NOMO-1 treated with DMSO at 0.1 percent for 48 hours (cell line): ENCODE results near the gene GFY.
A peak's percentile ranks its signal among the peaks of the same experiment; 100 is the strongest.

Experiments
- DNase-seq: peaks from one replicate; lab custom pipeline; 2025; ENCODE audit not compliant: unreplicated experiment; lab: John Stamatoyannopoulos, UW

The GFY gene

DNA sequence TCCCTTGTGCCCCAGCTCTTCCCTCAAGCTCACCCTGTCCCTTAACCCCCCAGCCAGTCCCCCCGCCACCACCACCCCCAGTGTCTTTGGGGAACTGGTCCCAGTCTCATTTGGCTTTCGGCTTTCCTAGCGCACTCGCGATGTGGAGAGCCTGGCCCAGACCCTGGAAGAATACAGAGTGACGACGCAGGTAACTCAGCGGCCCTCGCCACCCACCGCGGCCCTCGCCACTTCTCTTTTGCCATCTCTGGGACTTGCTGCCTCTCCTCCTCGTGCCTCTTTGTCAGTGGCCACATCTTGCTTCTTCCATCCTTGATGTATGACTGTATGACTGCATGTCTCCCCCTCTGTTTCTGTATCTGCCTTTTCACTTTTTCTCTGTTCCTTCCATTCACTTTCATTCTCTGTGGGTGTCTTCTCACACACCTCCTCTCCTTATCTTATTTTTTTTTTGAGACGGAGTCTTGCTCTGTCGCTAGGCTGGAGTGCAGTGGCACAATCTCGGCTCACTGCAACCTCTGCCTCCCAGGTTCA is 17.6 kb upstream of the GFY start:
- no peak for DNase-seq

DNA sequence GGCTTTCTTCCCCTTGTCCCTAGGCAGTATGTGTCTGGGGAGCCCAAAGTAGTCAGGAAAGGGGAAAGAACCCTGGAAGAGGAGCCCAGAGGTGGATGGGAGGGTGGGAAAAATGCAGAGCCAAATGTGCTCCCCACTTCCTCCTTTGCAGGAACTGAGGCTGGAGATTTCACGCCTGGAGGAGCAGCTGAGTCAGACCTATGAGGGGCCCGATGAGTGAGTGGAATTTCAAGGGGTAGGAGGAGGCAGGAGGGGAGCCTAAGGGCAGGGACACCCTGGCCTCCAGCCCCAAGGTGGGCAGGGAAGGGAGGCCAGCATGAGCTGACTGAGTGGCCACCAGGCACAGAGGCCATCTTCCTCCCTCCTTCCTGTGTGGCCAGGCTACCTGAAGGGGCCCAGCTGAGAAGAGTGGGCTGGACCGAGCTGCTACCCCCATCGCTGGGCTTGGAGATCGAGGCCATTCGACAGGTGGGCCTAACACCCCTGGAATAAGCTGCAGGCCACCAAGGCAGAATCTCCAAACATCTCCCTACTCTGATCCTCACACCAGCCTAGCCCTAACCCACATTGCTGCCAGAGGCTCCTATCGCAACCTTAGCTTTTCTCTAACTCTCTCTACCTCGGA is 16.3 kb upstream of the GFY start:
- no peak for DNase-seq

DNA sequence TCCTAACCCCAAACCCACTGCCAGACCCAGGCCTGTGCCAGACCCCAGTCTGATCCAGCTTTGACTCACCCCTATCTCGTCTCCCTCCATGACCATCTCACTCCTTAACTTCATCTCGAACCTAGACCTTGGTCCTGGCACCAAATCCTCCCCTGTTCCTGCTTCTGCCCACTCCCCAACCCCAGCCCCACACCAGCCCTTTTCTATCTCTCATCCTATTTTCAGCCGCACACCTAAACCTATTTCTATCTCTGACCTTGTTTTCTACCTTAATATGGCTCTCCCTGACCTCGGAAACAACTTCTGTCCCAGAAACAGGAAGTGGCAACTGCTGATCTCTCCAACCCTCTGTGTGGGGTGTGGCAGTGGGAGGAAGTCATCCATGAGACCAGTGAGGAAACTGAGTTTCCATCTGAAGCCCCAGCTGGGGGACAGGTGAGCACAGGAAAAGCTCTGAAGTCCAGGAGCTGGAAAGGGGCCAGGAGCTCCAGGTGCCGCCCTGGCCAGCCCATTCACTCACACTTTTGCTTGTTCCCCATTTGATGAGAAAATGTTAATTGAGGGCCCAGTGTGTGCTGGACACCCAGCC is 15.7 kb upstream of the GFY start:
- peak; percentile 79 for DNase-seq

DNA sequence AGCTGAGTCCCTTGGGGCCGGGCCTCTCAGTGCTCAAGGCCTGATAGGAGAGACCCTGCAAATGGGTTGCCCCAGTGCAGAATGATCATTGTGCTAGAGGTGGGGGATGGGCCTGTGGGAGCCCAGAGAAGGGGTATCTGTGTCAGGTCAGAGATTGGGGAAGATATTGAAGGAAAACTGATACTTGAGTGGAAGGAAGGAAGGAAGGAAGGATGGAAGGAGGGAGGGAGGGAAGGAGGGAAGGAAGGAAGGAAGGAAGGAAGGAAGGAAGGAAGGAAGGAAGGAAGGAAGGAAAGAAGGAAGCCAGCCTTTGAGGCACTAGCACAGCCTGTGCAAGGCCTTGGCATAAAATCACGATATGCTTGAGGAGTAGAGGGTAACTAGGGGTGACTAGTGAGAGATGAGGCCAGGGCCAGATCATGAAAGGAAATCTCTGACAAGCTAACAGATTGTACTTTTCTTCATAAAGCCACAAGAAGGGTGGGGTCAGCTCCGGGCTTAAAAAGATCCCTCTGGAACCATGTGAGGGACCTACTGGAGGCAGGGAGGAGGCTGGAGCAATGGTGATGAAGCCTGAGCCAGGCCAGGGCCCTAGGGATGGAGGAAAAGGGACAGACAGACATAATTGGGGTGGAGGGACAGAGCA is 13.4 kb upstream of the GFY start:
- DNase-seq: no peak

DNA sequence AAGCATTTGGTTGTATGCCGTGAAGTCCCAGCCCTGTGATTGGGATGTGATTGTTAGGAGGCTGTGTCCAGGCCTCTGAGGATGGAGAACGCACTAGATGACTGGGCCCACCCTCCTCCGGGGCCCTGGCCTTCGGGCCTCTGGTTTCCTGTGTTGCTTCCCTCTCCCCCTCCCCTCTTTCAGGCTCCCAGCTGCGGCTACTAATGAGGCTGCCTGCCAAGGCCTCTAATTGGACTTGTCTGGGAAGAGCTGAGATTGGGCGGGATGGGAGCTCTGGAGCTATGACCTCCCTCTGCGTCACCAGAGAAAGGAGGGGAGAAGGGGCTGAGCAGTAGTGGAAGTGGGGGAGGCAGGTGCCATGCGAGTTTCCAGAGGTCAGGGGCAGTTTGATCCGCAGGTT is 11.8 kb upstream of the GFY start:
- DNase-seq: no peak

DNA sequence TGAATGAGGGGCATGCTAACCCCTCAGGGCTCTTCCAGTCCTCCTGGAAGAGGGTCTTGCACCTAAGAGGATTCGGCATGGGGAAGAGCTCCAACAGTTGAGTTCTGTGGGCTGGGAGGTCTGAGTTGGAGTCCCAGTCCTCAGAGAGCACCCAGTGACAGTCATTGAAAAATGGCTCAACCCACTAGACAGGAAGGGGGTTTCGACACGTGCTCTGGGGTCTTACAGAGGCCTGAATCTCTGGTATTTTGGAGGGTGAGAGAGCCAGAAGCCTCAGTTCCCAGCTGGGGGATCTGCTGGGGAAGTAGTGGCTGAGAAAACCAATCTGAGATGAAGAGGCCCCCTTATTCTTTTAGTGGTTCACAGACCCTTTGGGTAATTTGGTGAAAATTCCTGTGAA is 10.9 kb upstream of the GFY start:
- no peak for DNase-seq

DNA sequence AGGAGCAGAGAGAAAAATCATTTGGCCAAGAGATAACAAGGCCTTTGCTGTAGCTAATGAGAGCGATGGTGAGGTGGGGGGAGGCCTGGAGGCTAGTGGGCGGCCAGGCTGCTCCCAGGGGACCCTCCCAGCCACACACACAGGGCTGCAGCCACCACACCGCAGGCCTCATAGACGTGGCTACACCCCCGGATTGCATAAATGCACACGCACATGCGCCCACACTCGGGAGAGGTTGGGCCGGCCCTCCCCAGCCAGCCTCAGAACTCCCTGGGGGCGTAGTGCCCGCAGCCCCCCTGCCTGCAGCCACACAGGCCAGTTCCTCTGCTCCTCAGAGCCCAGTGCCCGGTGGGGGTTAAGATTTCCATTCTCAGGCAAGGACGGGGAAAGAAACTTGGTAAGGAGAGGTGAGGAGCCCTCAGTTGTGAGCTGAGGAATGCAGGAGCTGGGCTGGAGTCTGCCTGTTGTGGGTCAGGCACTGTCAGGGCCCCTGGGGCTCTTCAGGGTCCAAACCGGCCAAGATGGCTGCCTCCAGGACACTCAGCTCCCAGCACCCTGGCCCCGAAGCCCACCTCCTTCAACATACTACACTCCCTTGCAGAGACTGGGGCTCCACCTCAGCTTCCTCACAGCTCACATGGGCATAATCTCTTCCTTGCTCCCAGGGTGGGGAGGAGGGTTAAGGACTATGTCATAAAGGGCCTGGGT is 9.9 kb upstream of the GFY start:
- no peak for DNase-seq

DNA sequence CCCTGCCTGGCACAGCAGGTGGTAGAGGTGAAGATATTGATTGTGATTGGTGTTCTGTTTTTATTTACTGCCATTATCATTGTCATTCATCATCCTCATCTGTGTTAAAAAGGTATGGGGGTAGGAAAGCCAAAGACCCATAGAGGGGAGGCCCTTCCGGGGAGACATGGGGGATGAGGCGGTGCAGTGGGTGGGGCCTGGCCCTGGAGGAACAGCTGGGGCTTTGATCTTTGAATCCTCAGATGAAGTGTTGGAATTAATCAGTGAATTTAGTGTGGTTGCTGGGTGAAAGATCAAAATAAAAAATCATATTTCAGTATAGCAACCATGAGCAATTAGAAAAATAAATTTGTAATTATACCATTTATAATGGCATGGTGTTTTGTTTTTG is 9.4 kb upstream of the GFY start:
- no peak for DNase-seq

DNA sequence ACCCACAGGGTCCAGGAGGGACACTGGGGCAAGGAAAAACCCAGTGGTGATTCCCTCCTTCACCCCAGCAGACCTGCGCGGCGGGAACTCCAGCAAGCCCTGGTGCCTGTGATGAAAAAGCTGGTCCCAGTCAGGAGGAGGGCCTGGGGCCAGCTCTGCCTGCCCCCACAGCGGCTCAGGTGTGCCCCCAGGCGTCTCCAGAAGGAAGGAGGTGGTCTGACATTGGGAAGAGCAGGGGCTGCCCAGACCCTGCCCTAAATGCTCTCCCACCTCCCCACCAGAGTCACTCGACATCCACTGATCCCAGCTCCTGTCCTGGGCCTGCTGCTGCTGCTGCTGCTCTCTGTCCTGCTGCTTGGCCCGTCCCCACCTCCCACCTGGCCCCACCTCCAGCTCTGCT is 8.1 kb upstream of the GFY start:
- no peak for DNase-seq

DNA sequence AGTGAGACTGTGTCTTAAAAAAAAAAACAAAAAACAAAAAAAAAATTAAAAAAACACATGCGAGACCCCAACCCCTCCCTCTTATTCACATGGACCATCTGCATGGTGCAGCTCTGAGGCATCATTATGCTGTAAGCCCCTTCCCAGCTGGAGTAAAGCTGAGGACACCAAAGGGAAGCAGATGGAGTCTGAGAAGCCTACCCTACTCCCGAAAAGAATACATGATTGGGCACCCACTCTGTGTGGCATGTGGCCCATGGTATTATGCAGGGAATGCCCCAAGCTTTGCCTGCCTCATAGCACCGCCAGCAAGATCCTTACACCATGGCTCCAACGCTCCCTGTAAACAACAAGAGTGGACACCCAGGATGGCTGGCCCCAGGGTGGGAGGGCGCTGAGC is 6.7 kb upstream of the GFY start:
- no peak for DNase-seq

DNA sequence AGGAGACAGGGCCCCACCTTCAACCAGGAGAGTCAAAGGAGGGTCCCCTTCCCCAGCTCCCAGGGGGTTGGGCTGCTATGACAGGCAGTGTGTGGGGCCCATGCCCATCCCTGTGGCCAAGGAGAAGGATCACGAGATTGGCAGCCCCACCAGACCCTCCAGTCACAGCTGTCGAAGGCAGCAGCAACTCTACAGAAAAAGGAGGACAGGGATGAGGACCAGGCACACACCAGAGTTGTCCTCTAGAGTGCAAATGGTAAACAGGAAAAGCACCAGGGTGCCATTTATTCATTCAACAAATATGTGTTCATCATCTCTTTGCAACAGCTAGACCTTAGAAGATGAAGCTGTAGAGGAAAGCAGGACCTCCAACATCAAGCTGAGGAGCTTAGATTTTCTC is 6.0 kb upstream of the GFY start:
- no peak for DNase-seq

DNA sequence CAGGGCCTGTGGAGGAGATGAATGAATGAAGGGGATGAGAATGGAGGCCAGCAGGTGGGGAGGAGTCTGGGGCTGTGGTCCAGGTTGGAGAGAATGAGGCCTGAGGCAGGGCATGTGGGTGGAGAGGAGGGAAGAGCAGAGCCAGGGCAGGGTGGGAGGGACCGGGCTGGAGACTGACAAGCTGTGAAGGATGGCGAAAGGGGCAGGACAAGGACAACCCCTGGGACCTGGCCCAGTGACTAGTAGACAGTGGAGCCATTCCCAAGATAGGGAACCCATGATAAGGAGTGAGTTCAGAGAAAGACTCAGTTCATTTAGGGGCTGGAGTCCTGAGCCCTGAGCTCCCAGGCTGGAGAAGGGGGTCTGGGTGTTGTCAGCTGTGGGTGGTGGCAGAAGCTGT is 5.0 kb upstream of the GFY start:
- DNase-seq: no peak

DNA sequence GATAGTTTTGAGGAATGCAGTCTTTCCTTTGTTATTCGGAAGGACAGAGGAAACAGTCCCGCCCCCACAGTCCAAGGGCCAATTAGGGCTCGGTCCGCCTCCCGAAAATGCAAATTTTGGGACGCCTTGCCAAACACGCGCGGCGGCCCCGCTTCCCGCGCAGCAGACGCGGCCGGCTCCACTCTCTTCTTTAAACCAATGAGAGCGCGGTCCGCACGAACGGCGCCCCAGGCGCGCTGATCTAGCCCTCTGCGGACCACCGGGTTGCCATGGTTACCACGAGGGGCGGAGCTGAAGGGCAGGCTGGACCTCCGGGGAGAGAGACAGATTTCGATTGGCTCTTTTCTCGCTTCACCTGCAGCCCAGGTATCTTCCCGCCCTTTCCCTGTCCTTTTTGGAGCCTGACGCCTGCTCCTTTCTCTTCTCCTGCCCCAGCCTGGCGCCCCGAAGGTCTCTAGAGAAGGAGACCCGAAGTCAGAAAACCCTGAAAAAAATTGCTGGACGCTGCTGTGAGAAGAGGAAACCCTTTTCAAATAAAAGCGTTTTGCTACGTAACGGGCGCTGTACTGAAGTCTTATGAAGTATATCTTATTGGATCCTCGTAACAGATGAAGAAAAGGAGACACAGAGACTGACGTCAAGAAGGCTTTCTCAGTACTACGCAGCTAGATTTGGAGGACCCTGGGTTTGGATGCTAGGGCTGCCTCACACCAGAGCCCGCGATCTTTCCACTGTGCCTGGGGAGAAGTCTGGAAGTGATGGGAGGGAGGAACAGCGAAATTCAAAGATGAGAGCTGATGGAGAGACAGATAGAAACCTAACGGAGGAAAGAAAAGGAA is 3.9 kb upstream of the GFY start:
- DNase-seq: peak; percentile 56

DNA sequence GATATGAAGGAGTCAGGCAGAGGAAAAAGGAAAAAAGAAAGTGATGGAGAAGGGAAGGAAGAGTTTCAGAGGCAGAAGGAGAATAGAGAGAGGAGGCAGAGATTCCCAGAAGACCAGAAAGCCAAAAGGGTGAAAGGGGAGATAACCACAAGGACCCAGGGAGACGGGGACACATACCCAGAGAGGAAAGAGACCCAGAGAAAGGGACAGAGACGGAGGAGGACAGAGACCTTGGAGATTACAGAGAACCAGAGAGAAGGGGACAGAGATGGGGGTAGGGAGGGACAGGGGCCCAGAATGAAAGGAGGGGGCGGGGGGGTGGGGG is 3.3 kb upstream of the GFY start:
- DNase-seq: no peak

DNA sequence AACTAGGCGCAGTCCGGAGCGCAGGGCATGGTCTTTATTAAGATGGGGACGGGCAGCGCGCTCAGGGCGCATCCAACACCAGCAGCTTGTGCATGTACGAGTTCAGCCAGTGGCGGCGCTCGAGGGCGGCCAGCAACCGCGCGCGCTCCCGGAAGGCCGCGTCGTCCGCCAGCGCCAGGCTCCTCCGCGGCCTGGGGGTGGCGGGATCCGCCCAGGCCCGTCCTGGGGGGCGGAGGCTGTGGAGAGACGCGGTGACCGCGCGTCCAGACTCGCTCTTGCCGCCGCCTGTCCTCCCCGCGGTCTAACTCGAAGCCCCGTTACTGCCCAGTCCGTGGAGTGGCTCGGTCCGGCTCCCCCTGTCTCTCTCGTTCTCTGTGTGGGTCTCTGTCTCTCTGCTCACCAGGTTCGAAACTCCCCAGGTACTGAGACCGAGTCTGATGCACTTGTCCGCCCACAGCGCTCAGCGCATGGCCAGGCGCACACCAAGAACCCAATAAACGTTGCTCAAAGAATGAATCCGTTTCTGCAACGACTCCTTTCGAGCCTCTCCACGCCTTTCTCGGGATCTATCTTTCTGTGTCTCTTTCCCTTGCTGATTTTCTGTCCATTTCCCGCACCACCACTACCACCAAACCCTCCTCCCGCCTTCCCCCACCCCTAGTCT is 2.6 kb upstream of the GFY start:
- peak; percentile 66 for DNase-seq

DNA sequence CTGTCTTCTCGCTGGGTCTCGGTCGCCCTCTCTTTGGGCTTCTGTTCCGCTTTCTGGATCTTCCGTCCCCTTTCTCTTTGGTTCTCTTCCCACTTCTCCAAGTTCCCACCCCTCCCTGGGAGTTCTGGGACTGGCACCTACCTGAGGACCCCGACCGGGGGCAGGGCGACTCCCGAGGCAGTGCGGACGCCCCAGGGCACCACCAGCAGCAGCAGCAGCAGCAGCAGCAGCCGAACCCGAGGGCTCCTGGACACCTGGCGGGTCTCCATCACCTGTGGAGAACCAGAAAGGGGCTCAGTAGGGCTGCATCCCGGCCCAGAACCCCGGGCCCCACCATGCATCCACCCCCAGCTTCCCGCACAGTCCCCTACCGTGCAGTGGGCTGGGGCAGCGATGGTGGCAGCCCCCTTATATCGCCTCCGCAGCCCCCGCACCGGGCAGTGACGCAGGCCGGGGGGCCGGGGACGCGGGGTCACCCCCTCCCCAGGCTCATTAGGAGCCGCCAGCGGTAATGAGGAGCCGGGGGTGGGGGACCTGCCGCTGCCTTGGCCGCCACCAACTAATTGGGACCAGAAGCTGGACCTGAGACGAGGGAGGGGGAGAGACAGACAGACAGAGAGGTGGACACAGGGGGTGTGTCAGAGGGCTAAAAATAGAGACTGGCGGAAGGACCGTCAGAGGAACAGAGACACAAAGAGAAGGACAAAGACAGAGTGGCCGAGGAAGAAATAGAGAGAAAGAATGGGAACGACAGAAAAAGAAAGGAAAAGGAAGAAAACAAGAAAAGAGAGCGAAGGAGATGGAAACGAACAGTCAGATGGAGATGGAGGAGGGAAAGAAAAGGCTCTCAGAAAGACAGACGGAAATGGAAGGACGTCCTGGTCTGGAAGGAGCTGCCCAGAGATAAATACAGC is 1.9 kb upstream of the GFY start, which contains the start of gene PTH2:
PTH2 (minus strand) TSS at position 371 of the 914 bp plus-strand sequence; CDS start at position 269, 102 bp downstream.
- DNase-seq: no peak

DNA sequence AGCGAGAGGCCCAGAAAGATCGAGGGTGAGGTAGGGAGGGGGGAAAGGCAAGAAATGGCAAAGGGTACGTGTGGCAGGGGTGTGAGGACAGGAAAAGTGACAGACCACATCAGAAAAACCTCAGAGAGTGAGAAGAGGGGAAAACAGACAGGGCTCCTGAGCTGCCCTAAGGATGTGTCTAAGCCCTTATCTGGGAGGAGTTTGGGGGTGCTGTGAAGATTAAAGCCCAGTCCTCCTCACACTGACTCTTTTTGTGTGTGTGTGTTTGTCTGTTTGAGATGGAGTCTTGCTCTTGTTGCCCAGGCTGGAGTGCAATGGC is 1.2 kb upstream of the GFY start:
- DNase-seq: no peak

DNA sequence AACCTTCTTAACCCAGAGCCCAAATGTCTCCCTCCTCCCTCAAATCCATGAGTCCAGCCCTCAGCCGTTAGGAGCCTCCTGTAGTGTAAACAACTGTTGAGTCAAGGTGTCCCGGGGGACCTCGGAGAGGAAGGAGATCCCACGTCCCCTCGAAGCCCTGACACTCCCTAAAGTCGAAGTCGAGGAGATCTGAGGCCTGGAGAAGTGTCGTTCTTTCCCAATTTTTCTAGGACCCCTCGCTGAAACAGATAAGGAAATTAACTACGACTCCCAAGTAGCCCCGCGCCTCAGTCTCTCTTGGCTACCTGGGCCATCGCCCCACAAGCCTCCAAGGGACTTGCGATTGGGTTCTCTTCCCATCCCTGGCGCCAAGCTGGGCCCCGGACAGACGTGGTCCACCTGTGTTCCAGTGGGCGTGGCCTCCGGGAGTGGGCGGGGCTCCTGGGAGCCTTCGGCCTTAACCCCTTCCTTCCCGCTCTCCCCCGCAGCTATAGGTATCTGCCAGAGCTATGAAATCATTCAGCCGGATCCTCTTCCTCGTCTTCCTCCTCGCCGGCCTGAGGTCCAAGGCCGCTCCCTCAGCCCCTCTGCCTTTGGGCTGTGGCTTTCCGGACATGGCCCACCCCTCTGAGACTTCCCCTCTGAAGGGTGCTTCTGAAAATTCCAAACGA is 869 bp downstream of the GFY start:
- DNase-seq: no peak

DNA sequence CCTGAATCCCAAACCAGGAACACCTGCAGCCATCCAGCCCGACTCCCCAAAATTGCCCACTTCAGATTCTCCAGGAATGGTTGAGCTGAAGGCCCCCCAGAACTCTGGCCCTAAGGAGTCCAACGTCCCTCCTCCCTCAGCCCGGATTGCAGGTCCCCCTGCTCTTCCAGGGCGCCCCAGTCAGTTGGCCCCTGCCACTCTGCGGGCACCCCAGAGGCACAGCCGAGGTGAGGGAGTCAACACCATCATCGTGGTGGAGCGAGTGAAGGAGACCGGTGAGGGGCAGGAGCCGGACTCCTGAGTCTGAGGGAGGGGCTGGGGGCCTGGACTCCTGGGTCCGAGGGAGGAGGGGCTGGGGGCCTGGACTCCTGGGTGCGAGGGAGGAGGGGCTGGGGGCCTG is 2.2 kb downstream of the GFY start:
- no peak for DNase-seq
